ENCODE data around the gene TMSB4X. TPM values are rescaled to one million over a fixed set of nuclear protein-coding genes. Genes with fewer than 3 reads are reported as not detected.
A peak's percentile ranks its signal among the peaks of the same experiment; 100 is the strongest.

TMSB4X gene
- total and polyA plus RNA-seq, 2 of the 4 experiments (the other 2 are of a cell fraction): 4,648 to 11,116 TPM

GRCh38 chrX:12989461-12989860 lies 14.6 kb downstream of the TMSB4X start:
- Histone ChIP-seq H3K4me1 (ENCODE audit: control insufficient read depth, insufficient read depth, low read length) (no peaks in the 10 kb centered on the region; the same call in 1 of the 2 replicates), H2BK20ac (ENCODE audit: low read depth, low read length) (no peak overlapping the region), H3K56ac (ENCODE audit: extremely low read depth, insufficient read depth, low read length) (no peak overlapping the region), H2BK120ac (ENCODE audit: low read depth, low read length) (no peak overlapping the region), H2BK5ac (ENCODE audit: low read depth, low read length, poor library complexity, severe bottlenecking) (no peak overlapping the region), H3K27ac (ENCODE audit: insufficient read depth, low read length) (no peak overlapping the region), H4K5ac (ENCODE audit: low read depth, low read length) (no peak overlapping the region), H3K9me3 (ENCODE audit: control insufficient read depth, insufficient read depth, low read length) (no peaks in the 10 kb centered on the region), H3K79me1 (ENCODE audit: low read depth in 1 of 2, low read length in 2 of 2) (no peaks in the 10 kb centered on the region), H3K4ac (ENCODE audit: low read depth, low read length) (no peak overlapping the region), H2AFZ (replicated peaks; ENCODE audit: low read length, poor library complexity) (no peak overlapping the region), H3K18ac (ENCODE audit: low read depth, low read length) (no peak overlapping the region), H4K8ac (ENCODE audit: low read depth in 2 of 2, low read length in 2 of 2) (no peak overlapping the region), H3K23ac (ENCODE audit: low read depth, low read length) (no peak overlapping the region), H3K9ac (ENCODE audit: low read depth, low read length) (no peak overlapping the region), H3K27me3 (ENCODE audit: control insufficient read depth, insufficient read depth, low read length) (no peaks in the 10 kb centered on the region), H2BK15ac (ENCODE audit: low read depth, low read length) (no peak overlapping the region), H2AK9ac (replicated peaks; ENCODE audit: low read depth, low read length, poor library complexity) (no peak overlapping the region), H3K14ac (replicated peaks; ENCODE audit: low read depth, low read length) (no peak overlapping the region), H3K4me3 (ENCODE audit: insufficient read depth, low read depth, low read length) (no peak overlapping the region), H3K9me1 (ENCODE audit: insufficient read depth, low read length) (peaks cover 6% of the 10 kb centered on the region; the same call in 1 of the 2 replicates), H4K20me1 (ENCODE audit: insufficient read depth, low read length) (no peaks in the 10 kb centered on the region), H3K4me2 (ENCODE audit: low read depth, low read length) (no peak overlapping the region), H2AK5ac (ENCODE audit: low read depth, low read length) (no peak overlapping the region), H4K91ac (ENCODE audit: insufficient read depth, low read depth, low read length) (no peak overlapping the region), H3K36me3 (ENCODE audit: control insufficient read depth, insufficient read depth, low read length) (no peaks in the 10 kb centered on the region)
- no CpG with 5 or more reads among the region's 3 CpGs for WGBS, 2 experiments (ENCODE audit: extremely low coverage in 2 of 2, insufficient read length in 1 of 2)
- BruUV-seq (replicated peaks): no TSS peak
- intact Hi-C loops (cut with micrococcal nuclease) (no loop called here), dilution Hi-C loops (cut with HindIII; ENCODE audit: low sequenced_read_pairs, unreplicated experiment) (no loop called here), in situ Hi-C loops (cut with MboI; ENCODE audit: low sequenced_read_pairs) (loop anchor here (10.0 kb wide), 1 partner anchor 385 kb away; no protein-coding TSS in a partner anchor)
- TF ChIP-seq RFX5 (IDR thresholded peaks at IDR 0.05; ENCODE audit: low read depth, low read length): no peak
- TF ChIP-seq, protein P1, sequence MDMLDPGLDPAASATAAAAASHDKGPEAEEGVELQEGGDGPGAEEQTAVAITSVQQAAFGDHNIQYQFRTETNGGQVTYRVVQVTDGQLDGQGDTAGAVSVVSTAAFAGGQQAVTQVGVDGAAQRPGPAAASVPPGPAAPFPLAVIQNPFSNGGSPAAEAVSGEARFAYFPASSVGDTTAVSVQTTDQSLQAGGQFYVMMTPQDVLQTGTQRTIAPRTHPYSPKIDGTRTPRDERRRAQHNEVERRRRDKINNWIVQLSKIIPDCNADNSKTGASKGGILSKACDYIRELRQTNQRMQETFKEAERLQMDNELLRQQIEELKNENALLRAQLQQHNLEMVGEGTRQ (IDR thresholded peaks at IDR 0.05; ENCODE audit: low read depth, low read length): no peak
- no peak for TF ChIP-seq RCOR1 (IDR thresholded peaks at IDR 0.05; ENCODE audit: insufficient replicate concordance, low read length)
- TF ChIP-seq, protein P2, sequence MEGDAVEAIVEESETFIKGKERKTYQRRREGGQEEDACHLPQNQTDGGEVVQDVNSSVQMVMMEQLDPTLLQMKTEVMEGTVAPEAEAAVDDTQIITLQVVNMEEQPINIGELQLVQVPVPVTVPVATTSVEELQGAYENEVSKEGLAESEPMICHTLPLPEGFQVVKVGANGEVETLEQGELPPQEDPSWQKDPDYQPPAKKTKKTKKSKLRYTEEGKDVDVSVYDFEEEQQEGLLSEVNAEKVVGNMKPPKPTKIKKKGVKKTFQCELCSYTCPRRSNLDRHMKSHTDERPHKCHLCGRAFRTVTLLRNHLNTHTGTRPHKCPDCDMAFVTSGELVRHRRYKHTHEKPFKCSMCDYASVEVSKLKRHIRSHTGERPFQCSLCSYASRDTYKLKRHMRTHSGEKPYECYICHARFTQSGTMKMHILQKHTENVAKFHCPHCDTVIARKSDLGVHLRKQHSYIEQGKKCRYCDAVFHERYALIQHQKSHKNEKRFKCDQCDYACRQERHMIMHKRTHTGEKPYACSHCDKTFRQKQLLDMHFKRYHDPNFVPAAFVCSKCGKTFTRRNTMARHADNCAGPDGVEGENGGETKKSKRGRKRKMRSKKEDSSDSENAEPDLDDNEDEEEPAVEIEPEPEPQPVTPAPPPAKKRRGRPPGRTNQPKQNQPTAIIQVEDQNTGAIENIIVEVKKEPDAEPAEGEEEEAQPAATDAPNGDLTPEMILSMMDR (conservative IDR thresholded peaks at IDR 0.05; ENCODE audit: low read depth, low read length): no peak
- no peak for TF ChIP-seq MAFK (IDR thresholded peaks at IDR 0.05; ENCODE audit: low read depth, low read length)
- no peak for TF ChIP-seq BHLHE40 (IDR thresholded peaks at IDR 0.05; ENCODE audit: low read depth, low read length)
- CTCF ChIA-PET: interaction anchor here (0.6 kb wide), 1 partner anchor 184 kb away, joined by 3 read pairs; no protein-coding TSS in a partner anchor
- POLR2A ChIA-PET (ENCODE audit: unreplicated experiment): no interaction called here
- peak; percentile 13 for DNase-seq
- no peak for ATAC-seq (ENCODE audit: low read depth)
